RWPE2 (cell line): Measurements from ENCODE around the gene C15orf39.

Experiments used
- ATAC-seq: fragments of 200-7000 bp; cut with Tn5 transposase; 3 replicates; pipeline ENCODE4 v1.9.1; 2021; ENCODE audit warnings: low read depth
- DNase-seq: peaks from one replicate; pipeline ENCODE4 v3.0.0-alpha.2; 2020; ENCODE audit warnings: low spot score
- H3K27ac ChIP-seq: fragments of 450-650 bp; 2 replicates; pipeline ENCODE4 v1.5.1; 2017; ENCODE audit warnings: mild to moderate bottlenecking; ENCODE audit not compliant: poor library complexity, severe bottlenecking
- H3K27me3 ChIP-seq: fragments of 250-450 bp; sonication (Bioruptor Pico); 2 replicates; pipeline ENCODE4 v1.5.1; 2021; ENCODE audit warnings: mild to moderate bottlenecking, moderate library complexity; ENCODE audit not compliant: insufficient read depth, poor library complexity, severe bottlenecking
- H3K36me3 ChIP-seq: fragments of 250-450 bp; sonication (Bioruptor Pico); 2 replicates; pipeline ENCODE4 v1.5.1; 2020; ENCODE audit warnings: low read depth, mild to moderate bottlenecking, moderate library complexity
- H3K4me1 ChIP-seq: fragments of 250-450 bp; sonication (Bioruptor Pico); 2 replicates; pipeline ENCODE4 v1.5.1; 2021; ENCODE audit warnings: mild to moderate bottlenecking, moderate library complexity; ENCODE audit not compliant: insufficient read depth, poor library complexity, severe bottlenecking
- H3K4me3 ChIP-seq: fragments of 250-450 bp; sonication (Bioruptor Pico); 2 replicates; pipeline ENCODE4 v1.5.1; 2021; ENCODE audit warnings: mild to moderate bottlenecking, moderate library complexity; ENCODE audit not compliant: severe bottlenecking
- H3K9me3 ChIP-seq: fragments of 250-450 bp; sonication (Bioruptor Pico); 2 replicates; pipeline ENCODE4 v1.5.1; 2021; ENCODE audit warnings: mild to moderate bottlenecking, moderate library complexity; ENCODE audit not compliant: severe bottlenecking
- TF ChIP-seq, protein P1 (sequence below): fragments of 450-650 bp; IDR thresholded peaks from one replicate; pipeline ENCODE4 v1.5.1; 2017; ENCODE audit warnings: mild to moderate bottlenecking, moderate library complexity; ENCODE audit not compliant: poor library complexity, severe bottlenecking

Gene C15orf39

GRCh38 chr15:75167588-75168350 is 33.9 kb upstream of the C15orf39 start:
- H3K36me3 ChIP-seq: no peaks in the 10 kb centered on the region
- TF ChIP-seq, protein P1, sequence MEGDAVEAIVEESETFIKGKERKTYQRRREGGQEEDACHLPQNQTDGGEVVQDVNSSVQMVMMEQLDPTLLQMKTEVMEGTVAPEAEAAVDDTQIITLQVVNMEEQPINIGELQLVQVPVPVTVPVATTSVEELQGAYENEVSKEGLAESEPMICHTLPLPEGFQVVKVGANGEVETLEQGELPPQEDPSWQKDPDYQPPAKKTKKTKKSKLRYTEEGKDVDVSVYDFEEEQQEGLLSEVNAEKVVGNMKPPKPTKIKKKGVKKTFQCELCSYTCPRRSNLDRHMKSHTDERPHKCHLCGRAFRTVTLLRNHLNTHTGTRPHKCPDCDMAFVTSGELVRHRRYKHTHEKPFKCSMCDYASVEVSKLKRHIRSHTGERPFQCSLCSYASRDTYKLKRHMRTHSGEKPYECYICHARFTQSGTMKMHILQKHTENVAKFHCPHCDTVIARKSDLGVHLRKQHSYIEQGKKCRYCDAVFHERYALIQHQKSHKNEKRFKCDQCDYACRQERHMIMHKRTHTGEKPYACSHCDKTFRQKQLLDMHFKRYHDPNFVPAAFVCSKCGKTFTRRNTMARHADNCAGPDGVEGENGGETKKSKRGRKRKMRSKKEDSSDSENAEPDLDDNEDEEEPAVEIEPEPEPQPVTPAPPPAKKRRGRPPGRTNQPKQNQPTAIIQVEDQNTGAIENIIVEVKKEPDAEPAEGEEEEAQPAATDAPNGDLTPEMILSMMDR: no peak
- DNase-seq: no peak
- H3K27me3 ChIP-seq: no peaks in the 10 kb centered on the region
- H3K27ac ChIP-seq: peak overlapping the region; percentile 88
- ATAC-seq: peak; percentile 24
- H3K9me3 ChIP-seq: peaks cover 6% of the 10 kb centered on the region
- no peak overlapping the region for H3K4me3 ChIP-seq
- peaks cover 40% of the 10 kb centered on the region for H3K4me1 ChIP-seq

DNA sequence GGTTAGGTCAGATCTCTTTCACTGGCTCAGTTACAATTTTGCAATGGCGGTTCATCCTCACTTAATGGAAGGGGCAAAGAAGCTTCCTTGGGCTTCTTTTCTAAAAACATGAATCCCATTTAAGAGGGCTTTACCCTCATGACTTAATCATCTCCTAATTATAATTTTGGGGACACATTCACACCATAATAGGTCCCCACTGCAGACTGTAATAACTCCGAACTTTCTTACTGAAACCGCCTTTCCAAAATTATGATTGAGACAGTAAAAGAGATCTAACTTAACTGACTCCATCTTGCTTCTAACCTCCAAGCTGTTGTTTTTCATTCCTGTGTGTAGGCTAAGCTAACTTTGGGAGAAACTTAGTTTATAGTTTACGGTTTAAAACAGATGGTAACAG is 33.3 kb upstream of the C15orf39 start:
- ATAC-seq (no peak), DNase-seq (no peak)
- Histone ChIP-seq H3K4me1 (peaks cover 43% of the 10 kb centered on the region), H3K4me3 (no peak overlapping the region), H3K9me3 (peaks cover 6% of the 10 kb centered on the region), H3K36me3 (no peaks in the 10 kb centered on the region), H3K27me3 (no peaks in the 10 kb centered on the region), H3K27ac (peak overlapping the region; percentile 88)
- TF ChIP-seq, protein P1: no peak

- Histone ChIP-seq H3K27me3 (no peaks in the 10 kb centered on the region), H3K4me3 (no peak overlapping the region), H3K9me3 (peaks cover 6% of the 10 kb centered on the region), H3K4me1 (peaks cover 43% of the 10 kb centered on the region), H3K27ac (peak overlapping the region; percentile 88), H3K36me3 (no peaks in the 10 kb centered on the region)
- TF ChIP-seq, protein P1: no peak
- DNase-seq (no peak), ATAC-seq (no peak)
These were observed 31.5 kb upstream of the C15orf39 start for GRCh38 chr15:75170203-75170602.

GRCh38 chr15:75170711-75171341 is 30.9 kb upstream of the C15orf39 start:
- no peak overlapping the region for H3K4me3 ChIP-seq
- H3K9me3 ChIP-seq: peaks cover 6% of the 10 kb centered on the region
- TF ChIP-seq, protein P1: no peak
- H3K27ac ChIP-seq: peak overlapping the region; percentile 88
- H3K36me3 ChIP-seq: no peaks in the 10 kb centered on the region
- H3K4me1 ChIP-seq: peaks cover 47% of the 10 kb centered on the region
- H3K27me3 ChIP-seq: no peaks in the 10 kb centered on the region
- DNase-seq: no peak
- peak; percentile 72 for ATAC-seq

DNA sequence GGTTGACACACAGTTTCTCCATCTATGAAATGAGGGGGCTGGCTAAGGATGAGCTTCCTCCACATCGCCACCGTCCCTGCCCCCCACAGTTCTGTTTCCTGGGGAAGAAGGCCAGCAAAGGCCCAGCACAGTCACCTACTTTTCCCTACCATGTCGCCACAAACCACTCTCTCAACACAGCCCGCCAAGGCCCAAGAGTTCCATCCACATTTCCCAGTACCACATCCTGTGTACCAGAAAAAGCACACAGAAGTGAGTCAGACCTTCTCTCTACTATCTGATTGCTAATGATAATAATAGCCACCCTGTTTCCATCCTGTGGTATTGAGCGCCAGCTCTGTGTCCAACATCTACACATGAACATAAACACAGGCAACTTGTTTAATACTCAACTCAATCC is 30.3 kb upstream of the C15orf39 start:
- no peak for DNase-seq
- H3K4me1 ChIP-seq: peaks cover 47% of the 10 kb centered on the region
- peak; percentile 69 for ATAC-seq
- peaks cover 6% of the 10 kb centered on the region for H3K9me3 ChIP-seq
- H3K36me3 ChIP-seq: no peaks in the 10 kb centered on the region
- H3K4me3 ChIP-seq: no peak overlapping the region
- no peaks in the 10 kb centered on the region for H3K27me3 ChIP-seq
- TF ChIP-seq, protein P1: no peak
- H3K27ac ChIP-seq: peak overlapping the region; percentile 88
